GM18517 (cell line): ENCODE results near the gene PDGFRB.

ENCODE experiments used
- ATAC-seq: cut with Tn5 transposase; IDR thresholded peaks from one replicate; pipeline ENCODE4 v1.9.1; 2021; ENCODE audit warnings: mild to moderate bottlenecking, moderate library complexity; ENCODE audit not compliant: unreplicated experiment

PDGFRB gene

GRCh38 chr5:150070821-150071220 is 84.8 kb downstream of the PDGFRB start:
- ATAC-seq: no peak

GRCh38 chr5:150069672-150070627 is 85.7 kb downstream of the PDGFRB start:
- no peak for ATAC-seq

GRCh38 chr5:150068961-150069645 is 86.5 kb downstream of the PDGFRB start:
- ATAC-seq: no peak

GRCh38 chr5:150068472-150068871 is 87.2 kb downstream of the PDGFRB start:
- ATAC-seq: no peak

GRCh38 chr5:150068071-150068470 is 87.6 kb downstream of the PDGFRB start:
- no peak for ATAC-seq

- no peak for ATAC-seq
These were observed 88.2 kb downstream of the PDGFRB start for GRCh38 chr5:150067405-150067960.

- no peak for ATAC-seq
These were observed 88.7 kb downstream of the PDGFRB start for GRCh38 chr5:150066901-150067396.

- ATAC-seq: no peak
These were observed 89.2 kb downstream of the PDGFRB start for GRCh38 chr5:150066436-150066835.

GRCh38 chr5:150065886-150066285 is 89.8 kb downstream of the PDGFRB start:
- ATAC-seq: no peak

GRCh38 chr5:150065346-150065745 is 90.3 kb downstream of the PDGFRB start:
- no peak for ATAC-seq

- no peak for ATAC-seq
These were observed 90.9 kb downstream of the PDGFRB start for GRCh38 chr5:150064681-150065220.
